Suprapubic skin (tissue), 3 donors: ENCODE data around the gene CDC25C.

Source experiments
- CTCF ChIP-seq, 2 donors: fragments of 200-600 bp in 1 of 2; fragments of 450-650 bp in 1 of 2; sonication (generic) in 1 of 2; IDR thresholded peaks; one replicate each; pipeline ENCODE4 v1.5.1; 2016 to 2019; ENCODE audit warnings: antibody characterized with exemption in 2 of 2, mild to moderate bottlenecking in 1 of 2, moderate library complexity in 1 of 2
- EP300 ChIP-seq: sonication (generic); formaldehyde crosslinking; IDR thresholded peaks from one replicate; pipeline ENCODE4 v1.6.1; 2017; ENCODE audit warnings: antibody characterized with exemption

GRCh38 chr5:138340008-138340407 lies 8.4 kb upstream of the CDC25C start:
- TF ChIP-seq CTCF (IDR thresholded peaks at IDR 0.05): no peak
- TF ChIP-seq EP300: no peak
